GF-D8 (cell line): ENCODE measurements around the gene DTWD2.
"Not testable (repeated sequence)": the region's sequence is repeated elsewhere in the genome, so short reads cannot be mapped to it uniquely, and the experiment has no call there.

Experiments
- DNase-seq: peaks from one replicate; lab custom pipeline; 2025; lab: John Stamatoyannopoulos, UW

DTWD2 gene

DNA sequence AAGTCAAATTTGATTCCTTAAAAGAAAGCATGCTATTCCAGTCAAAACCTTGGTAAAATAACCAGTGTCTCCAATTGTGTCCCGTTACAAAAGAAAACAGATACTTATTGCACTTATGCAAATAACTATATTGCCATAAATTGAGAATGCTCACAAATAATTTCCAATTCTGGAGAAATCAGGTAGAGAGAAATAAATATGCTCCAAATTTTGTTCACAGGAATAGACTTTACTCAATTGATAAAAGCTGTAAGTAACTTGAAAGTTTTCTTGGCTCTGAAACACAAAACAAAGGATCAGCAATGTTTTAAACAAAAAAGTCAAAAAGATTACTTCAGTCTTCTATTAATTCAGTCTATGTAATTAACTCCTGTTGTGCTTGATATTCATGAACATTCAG is 7.8 kb upstream of the DTWD2 start:
- DNase-seq, result no peak

DNA sequence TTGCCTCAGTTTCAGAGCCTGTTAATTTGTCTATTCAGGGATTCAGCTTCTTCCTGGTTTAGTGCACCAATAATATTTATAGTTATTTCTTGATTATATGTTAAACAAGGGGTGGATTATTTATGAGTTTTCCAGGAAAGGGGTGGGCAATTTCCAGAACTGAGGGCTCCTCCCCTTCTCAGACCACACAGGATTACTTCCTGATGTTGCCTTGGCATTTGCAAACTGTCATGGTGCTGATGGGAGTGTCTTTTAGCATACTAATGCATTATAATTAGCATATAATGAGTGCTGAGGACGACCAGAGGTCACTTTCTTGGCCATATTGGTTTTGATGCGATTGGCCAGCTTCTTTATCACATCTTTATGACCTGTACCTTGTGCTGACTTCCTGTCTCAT is 6.2 kb upstream of the DTWD2 start:
- DNase-seq, result no peak

GRCh38 chr5:118993118-118993517 is 4.8 kb upstream of the DTWD2 start:
- DNase-seq, result not testable (repeated sequence)

- DNase-seq, result not testable (repeated sequence)
These were observed 3.7 kb upstream of the DTWD2 start for GRCh38 chr5:118992055-118992454.

GRCh38 chr5:118990582-118990981 is 2.2 kb upstream of the DTWD2 start:
- DNase-seq, result no peak

GRCh38 chr5:118989816-118990215 is 1.5 kb upstream of the DTWD2 start:
- no peak for DNase-seq

DNA sequence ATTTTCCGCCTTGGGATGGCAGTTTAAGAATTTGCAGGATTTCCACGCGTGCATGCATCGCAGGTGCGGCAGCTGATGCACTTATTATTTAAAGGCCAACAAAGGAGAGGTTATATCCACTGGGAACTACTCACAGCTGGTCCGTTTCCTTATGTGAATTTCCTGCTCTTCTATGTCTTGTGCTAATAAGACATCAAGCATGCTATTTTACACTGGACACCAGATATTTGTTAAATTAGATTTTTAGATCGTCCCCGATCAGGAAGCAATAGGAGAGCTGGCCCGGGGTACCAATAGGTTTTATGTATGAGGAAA is 476 bp upstream of the DTWD2 start:
- DNase-seq, result no peak

DNA sequence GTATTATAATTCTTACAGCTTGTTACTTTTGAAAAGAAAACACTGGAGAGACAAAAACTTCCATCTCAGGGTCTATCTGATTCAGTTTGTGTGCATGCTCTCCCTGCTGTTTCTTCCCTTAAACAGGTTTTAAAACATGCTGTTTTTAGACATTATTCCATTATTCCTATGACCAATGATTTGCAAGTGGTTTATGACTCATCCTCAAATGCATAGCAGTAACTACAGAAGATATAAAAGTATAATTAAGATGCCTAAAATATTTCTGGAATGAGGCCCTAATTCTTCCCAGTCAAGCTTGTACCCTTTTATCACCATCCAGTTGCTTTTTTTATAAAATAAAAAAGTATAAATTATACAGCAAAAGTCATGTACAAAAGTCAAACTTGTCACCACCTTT is 3.7 kb downstream of the DTWD2 start:
- DNase-seq, result no peak

DNA sequence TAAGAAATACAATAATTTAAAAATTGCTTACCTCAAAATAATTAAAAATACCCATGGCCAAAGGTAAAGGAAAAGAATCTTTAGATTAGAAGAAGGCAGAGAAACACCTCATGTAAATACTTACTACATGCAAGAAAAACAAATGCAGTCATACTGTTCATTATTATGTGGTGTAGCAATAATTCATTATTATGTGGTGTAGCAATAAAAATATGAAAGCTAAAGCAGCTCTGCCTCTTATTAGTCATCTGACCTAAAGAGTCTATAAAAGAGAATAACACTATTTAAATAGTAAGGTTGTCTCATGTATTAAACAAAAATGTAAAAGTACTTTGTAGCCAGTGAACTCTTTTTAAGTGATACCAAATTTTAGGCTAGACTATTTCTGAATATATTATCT is 6.6 kb downstream of the DTWD2 start:
- DNase-seq, result no peak

DNA sequence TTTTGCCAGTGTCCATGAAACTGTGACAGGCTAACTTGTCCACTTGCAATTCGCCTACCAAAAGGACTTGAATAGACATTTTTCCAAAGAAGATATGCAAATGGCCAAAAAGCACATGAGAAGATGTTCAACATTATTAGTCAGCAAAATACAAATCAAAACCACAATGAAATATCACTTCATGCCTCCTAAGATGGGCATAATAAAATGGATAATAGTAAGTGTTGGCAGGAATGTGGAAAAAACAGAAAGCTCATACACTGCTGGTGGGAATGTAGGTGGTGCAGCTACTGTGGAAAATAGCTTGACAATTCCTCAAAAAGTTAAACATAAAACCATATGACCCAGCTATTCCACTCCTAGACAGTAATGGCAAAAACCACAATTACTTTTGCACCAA is 7.9 kb downstream of the DTWD2 start:
- no peak for DNase-seq

DNA sequence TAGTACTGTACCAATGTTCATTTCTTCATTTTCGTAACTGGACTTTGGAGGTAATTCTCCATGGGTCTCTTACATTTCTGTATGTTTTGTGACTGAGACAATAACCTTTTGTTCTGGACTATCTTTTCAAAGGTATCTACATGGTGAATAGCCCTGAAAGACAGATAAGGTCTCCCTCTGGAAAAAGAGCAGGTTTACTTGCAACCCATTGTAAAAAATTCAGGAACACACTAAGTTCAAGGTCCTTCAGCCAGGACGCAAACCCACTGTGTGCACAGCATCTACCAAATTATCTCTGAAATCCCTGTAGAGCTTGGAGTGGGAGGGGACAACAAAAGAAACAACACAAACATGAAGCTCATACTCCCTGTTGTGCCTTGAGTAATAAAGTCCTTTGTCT is 8.3 kb downstream of the DTWD2 start:
- no peak for DNase-seq

GRCh38 chr5:118973779-118974445 is 14.4 kb downstream of the DTWD2 start:
- not testable (repeated sequence) for DNase-seq

- no peak for DNase-seq
These were observed 19.4 kb downstream of the DTWD2 start for GRCh38 chr5:118968925-118969375.

GRCh38 chr5:118968406-118968911 is 19.9 kb downstream of the DTWD2 start:
- DNase-seq, result no peak

GRCh38 chr5:118967059-118967508 is 21.3 kb downstream of the DTWD2 start:
- DNase-seq, result no peak

GRCh38 chr5:118965890-118966289 is 22.5 kb downstream of the DTWD2 start:
- DNase-seq, result no peak

- not testable (repeated sequence) for DNase-seq
These were observed 23.4 kb downstream of the DTWD2 start for GRCh38 chr5:118964970-118965369.

GRCh38 chr5:118964388-118964787 is 24.0 kb downstream of the DTWD2 start:
- DNase-seq, result not testable (repeated sequence)

DNA sequence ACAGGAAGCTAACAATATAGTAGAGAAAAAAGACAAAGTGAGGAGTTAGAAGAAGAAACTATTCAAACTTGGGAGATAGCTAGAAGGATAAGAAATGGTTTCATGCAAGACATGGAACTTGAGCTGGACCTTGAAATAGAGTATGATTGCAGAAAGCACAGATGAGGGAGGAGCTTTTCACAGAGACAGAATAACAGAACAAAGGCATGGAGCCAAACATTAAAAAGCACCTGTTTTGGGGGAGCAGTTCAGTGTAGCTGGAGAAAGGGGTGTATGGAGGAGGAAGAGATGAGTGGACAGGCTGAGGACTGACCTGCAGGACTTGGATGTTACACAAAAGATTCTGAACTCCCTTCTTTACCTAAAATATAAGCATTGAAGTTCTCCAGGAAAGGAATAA is 25.2 kb downstream of the DTWD2 start:
- no peak for DNase-seq

DNA sequence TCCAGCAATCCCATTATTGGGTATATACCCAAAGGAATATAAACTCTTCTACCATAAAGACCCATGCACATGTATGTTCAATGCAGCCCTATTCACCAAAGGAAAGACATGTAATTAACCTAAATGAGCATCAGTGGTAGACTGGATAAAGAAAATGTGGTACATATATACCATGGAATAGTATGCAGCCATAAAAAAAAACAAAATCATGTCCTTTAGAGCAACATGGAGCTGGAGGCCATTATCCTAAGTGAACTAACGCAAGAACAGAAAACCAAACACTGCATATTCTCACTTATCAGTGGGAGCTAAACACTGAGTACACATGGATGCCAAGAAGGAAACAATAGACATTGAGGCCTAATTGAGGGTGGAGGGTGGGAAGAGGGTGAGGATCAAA is 27.8 kb downstream of the DTWD2 start:
- no peak for DNase-seq

- DNase-seq, result no peak
These were observed 31.6 kb downstream of the DTWD2 start for GRCh38 chr5:118956727-118957126.

DNA sequence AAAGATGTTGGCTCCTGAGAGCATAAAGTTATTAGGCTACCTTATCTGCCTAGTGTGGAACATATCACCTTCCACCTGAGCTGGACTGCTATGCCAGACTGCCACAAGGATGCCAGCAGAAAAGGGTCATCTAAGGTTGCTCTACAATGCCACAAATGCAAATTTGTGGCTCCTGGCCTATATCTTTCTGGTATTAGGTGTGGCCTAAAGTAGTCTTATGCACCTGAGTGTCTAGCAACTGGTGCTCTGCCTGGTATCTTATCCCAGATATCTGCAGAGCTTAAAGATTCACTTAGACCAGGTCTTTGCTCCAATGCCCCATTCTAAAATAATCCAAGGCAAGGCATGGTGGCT is 34.7 kb downstream of the DTWD2 start:
- DNase-seq, result no peak

DNA sequence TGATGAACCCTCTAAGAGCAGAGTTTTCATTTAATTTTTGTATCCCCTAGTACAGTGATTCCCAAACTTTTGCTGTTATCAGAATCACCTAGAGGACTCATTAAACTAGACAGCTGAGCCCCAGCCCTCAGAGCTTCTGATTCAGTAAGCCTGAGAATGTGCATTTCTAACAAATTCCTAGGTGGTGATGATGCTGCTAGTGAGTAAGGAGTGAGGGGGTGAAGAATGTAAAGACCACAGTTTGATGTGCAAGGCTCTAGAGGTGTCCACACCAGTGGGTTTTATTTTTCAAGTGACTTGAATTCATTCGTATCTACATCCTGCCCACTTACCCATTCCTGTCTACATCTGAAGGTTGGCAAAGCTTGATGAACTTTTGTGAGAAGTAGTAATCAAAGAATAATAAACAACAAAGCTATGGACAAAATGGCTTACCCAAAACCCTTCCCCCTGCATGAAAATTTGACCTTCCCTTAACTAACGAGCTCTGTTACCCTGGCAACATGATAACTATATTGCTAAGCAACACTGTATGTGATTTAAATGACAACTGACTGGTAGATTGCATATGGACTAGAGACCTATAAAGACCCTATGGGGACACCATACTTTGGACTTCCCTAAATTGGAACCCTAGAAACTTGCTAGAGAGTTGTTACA is 35.2 kb downstream of the DTWD2 start:
- no peak for DNase-seq

- DNase-seq, result not testable (repeated sequence)
These were observed 36.0 kb downstream of the DTWD2 start for GRCh38 chr5:118952306-118952705.
